ENCODE data around the gene MSRB1. TPM values are rescaled to one million over a fixed set of nuclear protein-coding genes. Genes with fewer than 3 reads are reported as not detected.

MSRB1 gene
- total RNA-seq, 1 experiment from 2014 or later = 26.4 TPM

GRCh38 chr16:1980770-1981087, 37.7 kb upstream of the MSRB1 start:
- Mint-ChIP-seq H3K9me3 (no peaks in the 10 kb centered on the region), H3K36me3 (peaks cover 5% of the 10 kb centered on the region), H3K4me3 (peak overlapping the region; percentile 64), H3K27me3 (ENCODE audit: low read depth) (peaks cover 39% of the 10 kb centered on the region), H3K4me1 (peaks cover 27% of the 10 kb centered on the region), H3K27ac (no peak overlapping the region)
- ATAC-seq = no peak
- no peak for DNase-seq (ENCODE audit: low spot score)
- CTCF ChIA-PET = interaction anchor here (0.5 to 4.4 kb wide), 8 partner anchors 16 to 1843 kb away, joined by 3 to 19 read pairs (median 4); partner anchors contain the start of genes NUBP2, RPS2 and SPSB3
- POLR2A ChIA-PET = interaction anchor here (0.8 to 3.0 kb wide), 7 partner anchors 17 to 207 kb away, joined by 3 to 20 read pairs (median 4); partner anchors contain the start of genes MSRB1 and RPS2
- TF ChIP-seq, protein P1, sequence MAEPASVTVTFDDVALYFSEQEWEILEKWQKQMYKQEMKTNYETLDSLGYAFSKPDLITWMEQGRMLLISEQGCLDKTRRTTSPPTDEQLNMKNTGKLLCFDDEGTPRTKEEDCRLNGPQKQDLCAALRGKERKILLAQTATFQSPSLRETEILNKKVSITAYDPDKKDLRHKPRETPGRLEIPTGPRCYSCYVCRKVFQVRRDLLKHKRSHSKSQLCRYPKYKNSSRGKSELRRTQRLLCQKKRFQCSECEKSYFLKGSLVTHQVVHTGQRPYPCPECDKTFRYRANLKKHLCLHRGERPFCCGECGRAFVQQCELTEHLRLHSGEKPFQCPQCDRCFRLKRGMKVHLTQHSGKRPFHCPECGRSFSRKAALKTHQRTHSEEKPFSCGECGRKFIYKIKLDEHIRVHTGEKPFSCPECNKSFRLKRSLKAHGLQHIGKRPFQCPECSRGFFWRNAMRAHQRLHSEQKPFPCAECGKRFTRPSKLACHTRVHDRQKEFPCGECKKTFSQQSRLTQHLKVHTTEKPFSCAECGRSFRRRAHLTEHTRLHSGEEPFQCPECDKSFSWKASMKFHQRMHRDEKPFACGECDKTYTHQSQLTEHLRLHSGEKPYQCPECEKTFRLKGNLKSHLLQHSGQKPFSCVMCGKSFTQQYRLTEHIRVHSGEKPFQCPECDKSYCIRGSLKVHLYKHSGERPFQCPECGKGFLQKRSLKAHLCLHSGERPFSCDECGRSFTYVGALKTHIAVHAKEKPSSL (CRISPR knock-in tag; conservative IDR thresholded peaks at IDR 0.05) = no peak
- TF ChIP-seq, protein P2, sequence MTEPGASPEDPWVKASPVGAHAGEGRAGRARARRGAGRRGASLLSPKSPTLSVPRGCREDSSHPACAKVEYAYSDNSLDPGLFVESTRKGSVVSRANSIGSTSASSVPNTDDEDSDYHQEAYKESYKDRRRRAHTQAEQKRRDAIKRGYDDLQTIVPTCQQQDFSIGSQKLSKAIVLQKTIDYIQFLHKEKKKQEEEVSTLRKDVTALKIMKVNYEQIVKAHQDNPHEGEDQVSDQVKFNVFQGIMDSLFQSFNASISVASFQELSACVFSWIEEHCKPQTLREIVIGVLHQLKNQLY (CRISPR knock-in tag; IDR thresholded peaks at IDR 0.05) = no peak
- no peak for TF ChIP-seq ZBTB43 (CRISPR knock-in tag; IDR thresholded peaks at IDR 0.05)
- TF ChIP-seq NR1H2 (CRISPR knock-in tag; IDR thresholded peaks at IDR 0.05) = no peak
- no peak for TF ChIP-seq GABPB1 (CRISPR knock-in tag; IDR thresholded peaks at IDR 0.05)
- TF ChIP-seq, protein P3, sequence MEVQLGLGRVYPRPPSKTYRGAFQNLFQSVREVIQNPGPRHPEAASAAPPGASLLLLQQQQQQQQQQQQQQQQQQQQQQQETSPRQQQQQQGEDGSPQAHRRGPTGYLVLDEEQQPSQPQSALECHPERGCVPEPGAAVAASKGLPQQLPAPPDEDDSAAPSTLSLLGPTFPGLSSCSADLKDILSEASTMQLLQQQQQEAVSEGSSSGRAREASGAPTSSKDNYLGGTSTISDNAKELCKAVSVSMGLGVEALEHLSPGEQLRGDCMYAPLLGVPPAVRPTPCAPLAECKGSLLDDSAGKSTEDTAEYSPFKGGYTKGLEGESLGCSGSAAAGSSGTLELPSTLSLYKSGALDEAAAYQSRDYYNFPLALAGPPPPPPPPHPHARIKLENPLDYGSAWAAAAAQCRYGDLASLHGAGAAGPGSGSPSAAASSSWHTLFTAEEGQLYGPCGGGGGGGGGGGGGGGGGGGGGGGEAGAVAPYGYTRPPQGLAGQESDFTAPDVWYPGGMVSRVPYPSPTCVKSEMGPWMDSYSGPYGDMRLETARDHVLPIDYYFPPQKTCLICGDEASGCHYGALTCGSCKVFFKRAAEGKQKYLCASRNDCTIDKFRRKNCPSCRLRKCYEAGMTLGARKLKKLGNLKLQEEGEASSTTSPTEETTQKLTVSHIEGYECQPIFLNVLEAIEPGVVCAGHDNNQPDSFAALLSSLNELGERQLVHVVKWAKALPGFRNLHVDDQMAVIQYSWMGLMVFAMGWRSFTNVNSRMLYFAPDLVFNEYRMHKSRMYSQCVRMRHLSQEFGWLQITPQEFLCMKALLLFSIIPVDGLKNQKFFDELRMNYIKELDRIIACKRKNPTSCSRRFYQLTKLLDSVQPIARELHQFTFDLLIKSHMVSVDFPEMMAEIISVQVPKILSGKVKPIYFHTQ (CRISPR knock-in tag; IDR thresholded peaks at IDR 0.05) = no peak

DNA sequence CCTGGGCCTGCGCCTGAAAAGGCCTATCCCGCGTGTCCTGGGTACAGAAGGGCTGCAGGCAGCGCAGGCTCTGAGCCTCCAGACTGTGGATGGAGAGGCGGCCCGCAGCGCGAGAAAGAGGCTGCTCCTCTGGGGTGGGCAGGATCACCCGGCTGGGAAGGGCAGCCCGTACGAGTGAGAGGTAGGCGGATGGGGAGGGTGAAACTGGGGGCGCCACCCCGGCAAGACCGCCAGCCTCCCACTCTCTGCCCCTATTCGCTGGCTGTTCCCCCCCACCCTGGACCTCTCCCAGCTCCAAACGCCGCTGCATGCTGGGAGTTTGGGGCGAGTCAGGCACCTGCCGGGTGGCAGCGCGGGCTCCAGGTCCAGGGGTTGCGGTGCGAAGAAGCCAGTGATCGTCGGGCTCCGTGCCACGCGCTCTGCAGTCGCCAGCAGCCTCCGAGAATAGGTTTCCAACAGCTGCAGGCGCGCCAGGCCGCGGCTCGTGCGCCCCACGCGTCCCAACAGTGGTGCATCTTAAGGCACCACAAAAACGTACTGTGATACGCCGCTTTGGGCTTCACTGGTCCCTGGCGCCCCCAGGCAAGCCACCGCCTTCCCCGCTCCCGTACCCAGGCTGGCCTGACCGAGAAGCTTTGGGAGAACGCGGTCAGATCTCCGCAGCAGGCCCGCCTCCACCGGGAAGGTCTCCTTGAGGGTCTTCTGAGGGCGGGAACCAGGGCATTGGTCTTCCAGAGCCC, 37.2 kb upstream of the MSRB1 start:
- ATAC-seq (peak; percentile 1), DNase-seq (ENCODE audit: low spot score) (peak; percentile 45)
- CTCF ChIA-PET = interaction anchor here (0.5 to 4.4 kb wide), 8 partner anchors 12 to 1843 kb away, joined by 3 to 19 read pairs (median 4); partner anchors contain the start of genes NUBP2, RPS2 and SPSB3
- H3K9me3 Mint-ChIP-seq = no peaks in the 10 kb centered on the region
- H3K4me3 Mint-ChIP-seq = peak overlapping the region; percentile 64
- no peak overlapping the region for H3K27ac Mint-ChIP-seq
- H3K36me3 Mint-ChIP-seq = peaks cover 7% of the 10 kb centered on the region
- H3K27me3 Mint-ChIP-seq (ENCODE audit: low read depth) = peaks cover 39% of the 10 kb centered on the region
- POLR2A ChIA-PET = interaction anchor here (1.0 to 3.0 kb wide), 6 partner anchors 16 to 111 kb away, joined by 3 to 20 read pairs (median 4); partner anchors contain the start of genes MSRB1 and RPS2
- H3K4me1 Mint-ChIP-seq = peaks cover 26% of the 10 kb centered on the region
- TF ChIP-seq, protein P4, sequence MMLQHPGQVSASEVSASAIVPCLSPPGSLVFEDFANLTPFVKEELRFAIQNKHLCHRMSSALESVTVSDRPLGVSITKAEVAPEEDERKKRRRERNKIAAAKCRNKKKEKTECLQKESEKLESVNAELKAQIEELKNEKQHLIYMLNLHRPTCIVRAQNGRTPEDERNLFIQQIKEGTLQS (CRISPR knock-in tag; conservative IDR thresholded peaks at IDR 0.05) = no peak
- TF ChIP-seq GTF2I (CRISPR knock-in tag; conservative IDR thresholded peaks at IDR 0.05) = no peak
- TF ChIP-seq NR2C2 (CRISPR knock-in tag; IDR thresholded peaks at IDR 0.05) = no peak
- no peak for TF ChIP-seq OVOL2 (CRISPR knock-in tag; IDR thresholded peaks at IDR 0.05; ENCODE audit: borderline replicate concordance)
- TF ChIP-seq ELF4 (CRISPR knock-in tag; IDR thresholded peaks at IDR 0.05; ENCODE audit: low read depth) = no peak
- TF ChIP-seq ZNF416 (CRISPR knock-in tag; IDR thresholded peaks at IDR 0.05) = 0 out of 2 replicates have a peak, but pooled peaks have one; percentile 19
- TF ChIP-seq, protein P5, sequence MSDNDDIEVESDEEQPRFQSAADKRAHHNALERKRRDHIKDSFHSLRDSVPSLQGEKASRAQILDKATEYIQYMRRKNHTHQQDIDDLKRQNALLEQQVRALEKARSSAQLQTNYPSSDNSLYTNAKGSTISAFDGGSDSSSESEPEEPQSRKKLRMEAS (CRISPR knock-in tag; IDR thresholded peaks at IDR 0.05) = peak; percentile 64; the same call in 1 of the 2 replicates
- TF ChIP-seq, protein P6, sequence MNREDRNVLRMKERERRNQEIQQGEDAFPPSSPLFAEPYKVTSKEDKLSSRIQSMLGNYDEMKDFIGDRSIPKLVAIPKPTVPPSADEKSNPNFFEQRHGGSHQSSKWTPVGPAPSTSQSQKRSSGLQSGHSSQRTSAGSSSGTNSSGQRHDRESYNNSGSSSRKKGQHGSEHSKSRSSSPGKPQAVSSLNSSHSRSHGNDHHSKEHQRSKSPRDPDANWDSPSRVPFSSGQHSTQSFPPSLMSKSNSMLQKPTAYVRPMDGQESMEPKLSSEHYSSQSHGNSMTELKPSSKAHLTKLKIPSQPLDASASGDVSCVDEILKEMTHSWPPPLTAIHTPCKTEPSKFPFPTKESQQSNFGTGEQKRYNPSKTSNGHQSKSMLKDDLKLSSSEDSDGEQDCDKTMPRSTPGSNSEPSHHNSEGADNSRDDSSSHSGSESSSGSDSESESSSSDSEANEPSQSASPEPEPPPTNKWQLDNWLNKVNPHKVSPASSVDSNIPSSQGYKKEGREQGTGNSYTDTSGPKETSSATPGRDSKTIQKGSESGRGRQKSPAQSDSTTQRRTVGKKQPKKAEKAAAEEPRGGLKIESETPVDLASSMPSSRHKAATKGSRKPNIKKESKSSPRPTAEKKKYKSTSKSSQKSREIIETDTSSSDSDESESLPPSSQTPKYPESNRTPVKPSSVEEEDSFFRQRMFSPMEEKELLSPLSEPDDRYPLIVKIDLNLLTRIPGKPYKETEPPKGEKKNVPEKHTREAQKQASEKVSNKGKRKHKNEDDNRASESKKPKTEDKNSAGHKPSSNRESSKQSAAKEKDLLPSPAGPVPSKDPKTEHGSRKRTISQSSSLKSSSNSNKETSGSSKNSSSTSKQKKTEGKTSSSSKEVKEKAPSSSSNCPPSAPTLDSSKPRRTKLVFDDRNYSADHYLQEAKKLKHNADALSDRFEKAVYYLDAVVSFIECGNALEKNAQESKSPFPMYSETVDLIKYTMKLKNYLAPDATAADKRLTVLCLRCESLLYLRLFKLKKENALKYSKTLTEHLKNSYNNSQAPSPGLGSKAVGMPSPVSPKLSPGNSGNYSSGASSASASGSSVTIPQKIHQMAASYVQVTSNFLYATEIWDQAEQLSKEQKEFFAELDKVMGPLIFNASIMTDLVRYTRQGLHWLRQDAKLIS (CRISPR knock-in tag; IDR thresholded peaks at IDR 0.05; ENCODE audit: borderline replicate concordance) = no peak
- 0 out of 2 replicates have a peak, but pooled peaks have one; percentile 28 for TF ChIP-seq EMX1 (CRISPR knock-in tag; IDR thresholded peaks at IDR 0.05)
- peak; percentile 68; the same call in 1 of the 2 replicates for TF ChIP-seq PRRX2 (CRISPR knock-in tag; IDR thresholded peaks at IDR 0.05)
- no peak for TF ChIP-seq JAZF1 (CRISPR knock-in tag; IDR thresholded peaks at IDR 0.05)
- no peak for TF ChIP-seq MXD4 (CRISPR knock-in tag; IDR thresholded peaks at IDR 0.05; ENCODE audit: borderline replicate concordance)
- TF ChIP-seq SP1 (CRISPR knock-in tag; conservative IDR thresholded peaks at IDR 0.05) = 0 out of 2 replicates have a peak, but pooled peaks have one; percentile 4

Data from WTC11 (cell line).